Anterior cingulate cortex (tissue), 58 donors: ENCODE data around the gene ZNF865.

ENCODE experiments used
- DNase-seq, 58 donors: peaks; one replicate each; lab custom pipeline; 2025; lab: John Stamatoyannopoulos, UW

The ZNF865 gene

GRCh38 chr19:55621673-55622231 lies 16.3 kb downstream of the ZNF865 start:
- no peak for DNase-seq

GRCh38 chr19:55622242-55622969 lies 17.0 kb downstream of the ZNF865 start:
- DNase-seq, result no peak

GRCh38 chr19:55623130-55623529 lies 17.7 kb downstream of the ZNF865 start:
- DNase-seq, result no peak

- DNase-seq, result no peak
Observed at GRCh38 chr19:55623561-55623960, 18.1 kb downstream of the ZNF865 start.

- peak in 57 of 58 donors; percentile 57 to 97 (median 90) for DNase-seq
Observed at GRCh38 chr19:55624109-55625003, 18.9 kb downstream of the ZNF865 start, which contains the start of gene ZNF784. ZNF784 (minus strand) TSS chr19:55624566; CDS start chr19:55624561, 5 bp downstream.

GRCh38 chr19:55625004-55625326 lies 19.5 kb downstream of the ZNF865 start:
- no peak for DNase-seq

GRCh38 chr19:55626350-55626749 lies 20.9 kb downstream of the ZNF865 start:
- no peak for DNase-seq

- DNase-seq, result peak in 51 of 58 donors; percentile 24 to 94 (median 63)
Observed at GRCh38 chr19:55632463-55632834, 27.0 kb downstream of the ZNF865 start.

- no peak for DNase-seq
Observed at GRCh38 chr19:55633861-55634260, 28.4 kb downstream of the ZNF865 start.

- no peak for DNase-seq
Observed at GRCh38 chr19:55635334-55635717, 29.9 kb downstream of the ZNF865 start.

- no peak for DNase-seq
Observed at GRCh38 chr19:55635856-55636440, 30.5 kb downstream of the ZNF865 start.

GRCh38 chr19:55636723-55637122 lies 31.3 kb downstream of the ZNF865 start:
- DNase-seq, result no peak

GRCh38 chr19:55637534-55637933 lies 32.1 kb downstream of the ZNF865 start:
- no peak for DNase-seq

GRCh38 chr19:55638864-55639359 lies 33.5 kb downstream of the ZNF865 start:
- DNase-seq, result peak in 3 of 58 donors; percentile 4 to 31 (median 9)

GRCh38 chr19:55640043-55640576 lies 34.7 kb downstream of the ZNF865 start:
- peak in 45 of 58 donors; percentile 24 to 67 (median 52) for DNase-seq

GRCh38 chr19:55640577-55641425 lies 35.4 kb downstream of the ZNF865 start, which contains the start of gene ZNF580:
ZNF580 (plus strand) TSS chr19:55641002; CDS start chr19:55642509, 1,507 bp downstream.
- peak in 50 of 58 donors; percentile 27 to 86 (median 67) for DNase-seq

GRCh38 chr19:55641426-55642152 lies 36.1 kb downstream of the ZNF865 start:
- DNase-seq, result peak in 3 of 58 donors; percentile 32 to 59 (median 44)
